ENCODE measurements around the gene FOXO4.

FOXO4 gene

DNA sequence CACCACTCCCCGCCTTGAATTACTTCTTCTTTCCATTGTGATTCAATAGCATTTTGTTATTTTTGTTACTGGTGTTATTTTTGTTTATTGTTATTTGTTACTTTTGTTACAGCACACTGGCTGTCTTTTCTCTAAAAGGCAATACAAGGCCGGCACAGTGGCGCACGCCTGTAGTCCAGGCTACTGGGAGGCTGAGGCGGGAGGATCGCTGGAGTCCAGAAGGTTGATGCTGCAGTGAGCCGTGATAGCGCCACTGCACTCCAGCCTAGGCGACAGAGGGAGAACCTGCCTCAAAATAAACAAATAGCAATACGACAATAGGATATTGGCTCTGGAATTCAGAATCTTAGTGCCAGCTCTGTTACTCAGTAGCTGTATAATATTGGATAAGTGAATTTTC lies 21.7 kb downstream of the FOXO4 start:
- no peak overlapping the region for H3K4me3 ChIP-seq (replicated peaks in 1 of 2; ENCODE audit: low read depth in 2 of 2, low read length in 2 of 2)
- TF ChIP-seq CTCF (IDR thresholded peaks at IDR 0.05; ENCODE audit: low read depth, low read length), result no peak
- DNase-seq (ENCODE audit: low read depth in 2 of 2), result no peak

DNA sequence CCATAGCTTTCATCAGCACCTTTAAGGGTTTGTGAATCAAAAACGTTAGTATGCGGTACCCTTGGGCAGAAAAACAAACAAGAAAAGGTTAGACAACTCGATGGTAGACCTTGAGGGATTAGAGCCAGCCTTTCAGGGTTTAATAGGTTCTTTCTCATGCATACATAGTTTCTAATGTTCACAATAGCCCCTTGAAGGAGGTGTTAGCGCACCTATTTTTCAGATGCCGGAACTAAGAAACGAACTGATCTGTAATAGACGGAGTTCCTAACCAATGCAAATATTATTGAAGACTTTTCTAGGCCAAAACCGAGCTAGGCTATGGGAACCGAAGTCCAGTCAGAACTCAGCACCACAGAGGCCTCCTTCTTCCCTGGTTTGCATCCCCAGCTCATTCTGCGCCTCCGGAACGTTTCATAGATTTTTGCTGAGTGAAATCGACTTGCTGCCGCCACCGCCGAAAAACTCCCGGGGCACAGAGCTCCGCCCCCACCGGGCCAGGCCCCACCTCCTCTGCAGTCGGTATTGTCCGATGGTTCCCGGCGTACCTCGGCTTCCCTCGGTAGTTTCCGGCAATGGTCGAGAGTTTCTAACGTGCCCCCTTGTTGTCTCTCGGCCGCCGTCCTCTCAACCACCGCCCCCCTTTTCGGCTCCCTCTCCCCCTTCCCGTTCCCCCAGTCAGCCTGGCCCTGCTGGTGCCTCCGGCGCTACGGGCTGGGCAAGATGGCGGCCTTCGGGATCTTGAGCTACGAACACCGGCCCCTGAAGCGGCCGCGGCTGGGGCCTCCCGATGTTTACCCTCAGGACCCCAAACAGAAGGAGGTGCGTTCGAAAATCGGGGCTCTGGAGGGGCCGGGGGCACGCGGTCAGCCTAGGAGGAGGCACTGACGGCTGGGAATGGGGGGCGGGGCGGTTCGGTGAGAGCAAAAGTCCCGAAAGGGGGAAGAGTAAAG lies 22.7 kb downstream of the FOXO4 start, which contains the start of gene MED12:
TSS of gene MED12 (plus strand) at position 565 of the 953 bp plus-strand sequence. CDS start at position 724, 159 bp downstream.
- H3K4me3 ChIP-seq (replicated peaks in 1 of 2; ENCODE audit: low read depth in 2 of 2, low read length in 2 of 2), result peak within 1 kb of the TSS; percentile 62 to 67
- no peak for TF ChIP-seq CTCF (IDR thresholded peaks at IDR 0.05; ENCODE audit: low read depth, low read length)
- peak; percentile 70 to 87 for DNase-seq (ENCODE audit: low read depth in 2 of 2)

DNA sequence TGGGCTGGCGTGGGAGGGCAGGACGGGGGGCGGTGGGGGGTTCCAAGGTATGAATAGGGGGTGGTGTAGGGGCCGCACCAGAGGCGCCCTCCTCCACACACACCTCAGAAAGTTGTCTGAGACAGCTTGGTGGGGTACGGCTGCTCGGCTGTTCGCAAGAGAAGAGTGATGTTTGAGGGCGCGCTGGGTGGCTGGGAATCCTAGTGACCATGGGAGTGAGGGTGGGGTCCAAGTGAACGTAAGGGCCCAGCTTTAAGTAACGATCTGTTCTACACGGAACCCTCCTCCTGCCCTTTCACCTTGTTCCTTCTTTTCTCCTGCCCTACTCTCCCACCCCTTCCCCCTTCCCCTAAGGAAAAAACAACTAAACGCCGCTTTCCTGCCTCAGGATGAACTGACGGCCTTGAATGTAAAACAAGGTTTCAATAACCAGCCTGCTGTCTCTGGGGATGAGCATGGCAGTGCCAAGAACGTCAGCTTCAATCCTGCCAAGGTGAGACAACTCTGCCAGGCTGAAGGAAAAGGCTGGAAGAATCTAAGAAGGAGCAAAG lies 23.4 kb downstream of the FOXO4 start:
- no peak for DNase-seq (ENCODE audit: low read depth in 2 of 2)
- no peak for TF ChIP-seq CTCF (IDR thresholded peaks at IDR 0.05; ENCODE audit: low read depth, low read length)
- peak overlapping the region; percentile 62 to 67 for H3K4me3 ChIP-seq (replicated peaks in 1 of 2; ENCODE audit: low read depth in 2 of 2, low read length in 2 of 2)

- peak in 1 of 2 donors; percentile 35 for DNase-seq (ENCODE audit: low read depth in 2 of 2)
- no peak for TF ChIP-seq CTCF (IDR thresholded peaks at IDR 0.05; ENCODE audit: low read depth, low read length)
Measured at GRCh38 chrX:71128166-71128833, 32.6 kb downstream of the FOXO4 start.

GRCh38 chrX:71128915-71129765 lies 33.5 kb downstream of the FOXO4 start:
- H3K4me3 ChIP-seq (replicated peaks in 1 of 2; ENCODE audit: low read depth in 2 of 2, low read length in 2 of 2), result no peak overlapping the region
- peak; percentile 66 for DNase-seq (ENCODE audit: low read depth in 2 of 2)
- TF ChIP-seq CTCF (IDR thresholded peaks at IDR 0.05; ENCODE audit: low read depth, low read length), result peak; percentile 75

More at GRCh38 chrX:71128166-71128833, 32.6 kb downstream of the FOXO4 start:
- no peak overlapping the region for H3K4me3 ChIP-seq (replicated peaks in 1 of 2; ENCODE audit: low read depth in 2 of 2, low read length in 2 of 2)

- H3K4me3 ChIP-seq (replicated peaks in 1 of 2; ENCODE audit: low read depth in 2 of 2, low read length in 2 of 2), result no peak overlapping the region
- no peak for DNase-seq (ENCODE audit: low read depth in 2 of 2)
- no peak for TF ChIP-seq CTCF (IDR thresholded peaks at IDR 0.05; ENCODE audit: low read depth, low read length)
Measured at GRCh38 chrX:71131510-71131909, 35.9 kb downstream of the FOXO4 start.

Measured in cardiac fibroblast (primary cell).